GOT3 (cell line): ENCODE results near the gene FOXM1.
"Not testable (repeated sequence)": the region's sequence is repeated elsewhere in the genome, so short reads cannot be mapped to it uniquely, and the experiment has no call there.

ENCODE experiments used
- DNase-seq: peaks from one replicate; lab custom pipeline; 2025; ENCODE audit warnings: mixed read lengths; lab: John Stamatoyannopoulos, UW

The FOXM1 gene

GRCh38 chr12:2884810-2885209, 7.8 kb upstream of the FOXM1 start:
- DNase-seq, result no peak

- DNase-seq, result no peak
These were observed 2.9 kb upstream of the FOXM1 start for GRCh38 chr12:2879853-2880252.

- DNase-seq, result no peak
These were observed 1.2 kb upstream of the FOXM1 start for GRCh38 chr12:2877953-2878732.

- DNase-seq, result peak; percentile 49
These were observed 435 bp downstream of the FOXM1 start for GRCh38 chr12:2876431-2877046.

GRCh38 chr12:2868986-2869632, 7.9 kb downstream of the FOXM1 start:
- DNase-seq, result not testable (repeated sequence)

GRCh38 chr12:2864198-2864597, 12.8 kb downstream of the FOXM1 start:
- no peak for DNase-seq

- not testable (repeated sequence) for DNase-seq
These were observed 13.6 kb downstream of the FOXM1 start for GRCh38 chr12:2863402-2863801.

GRCh38 chr12:2862876-2863275, 14.1 kb downstream of the FOXM1 start:
- DNase-seq, result no peak

- DNase-seq, result no peak
These were observed 16.8 kb downstream of the FOXM1 start for GRCh38 chr12:2860170-2860569.

GRCh38 chr12:2858944-2859421, 18.0 kb downstream of the FOXM1 start:
- no peak for DNase-seq

- DNase-seq, result no peak
These were observed 18.6 kb downstream of the FOXM1 start for GRCh38 chr12:2858334-2858733.

- no peak for DNase-seq
These were observed 19.4 kb downstream of the FOXM1 start for GRCh38 chr12:2857576-2857975.

- no peak for DNase-seq
These were observed 19.9 kb downstream of the FOXM1 start, which contains the start of gene TEX52 for GRCh38 chr12:2857021-2857431. Gene TEX52, minus strand, starts transcription at chr12:2857039. Its CDS starts 13 bp downstream, at chr12:2857026.

- no peak for DNase-seq
These were observed 20.9 kb downstream of the FOXM1 start for GRCh38 chr12:2856051-2856450.

GRCh38 chr12:2855546-2855945, 21.4 kb downstream of the FOXM1 start:
- DNase-seq, result no peak

- DNase-seq, result no peak
These were observed 22.1 kb downstream of the FOXM1 start for GRCh38 chr12:2854669-2855453.

- peak; percentile 8 for DNase-seq
These were observed 23.3 kb downstream of the FOXM1 start for GRCh38 chr12:2853626-2854025.

- DNase-seq, result no peak
These were observed 25.0 kb downstream of the FOXM1 start for GRCh38 chr12:2851931-2852330.

- DNase-seq, result no peak
These were observed 31.7 kb downstream of the FOXM1 start for GRCh38 chr12:2845280-2845679.

- DNase-seq, result no peak
These were observed 32.2 kb downstream of the FOXM1 start for GRCh38 chr12:2844786-2845185.

- DNase-seq, result no peak
These were observed 34.0 kb downstream of the FOXM1 start for GRCh38 chr12:2842948-2843347.

GRCh38 chr12:2841056-2841650, 35.8 kb downstream of the FOXM1 start:
- DNase-seq, result no peak
